Activated T-helper 1 cell treated with anti-CD3 and anti-CD28 coated beads, Interleukin-2, amount 50 U/mL, for 16 hours (primary cell): Measurements from ENCODE around the gene DOLPP1.

ENCODE experiments used
- DNase-seq, 2 donors: peaks; one replicate each; pipeline ENCODE4 v3.0.0-alpha.2; 2020; ENCODE audit warnings: low read depth in 1 of 2, low spot score in 1 of 2

DOLPP1 gene

DNA sequence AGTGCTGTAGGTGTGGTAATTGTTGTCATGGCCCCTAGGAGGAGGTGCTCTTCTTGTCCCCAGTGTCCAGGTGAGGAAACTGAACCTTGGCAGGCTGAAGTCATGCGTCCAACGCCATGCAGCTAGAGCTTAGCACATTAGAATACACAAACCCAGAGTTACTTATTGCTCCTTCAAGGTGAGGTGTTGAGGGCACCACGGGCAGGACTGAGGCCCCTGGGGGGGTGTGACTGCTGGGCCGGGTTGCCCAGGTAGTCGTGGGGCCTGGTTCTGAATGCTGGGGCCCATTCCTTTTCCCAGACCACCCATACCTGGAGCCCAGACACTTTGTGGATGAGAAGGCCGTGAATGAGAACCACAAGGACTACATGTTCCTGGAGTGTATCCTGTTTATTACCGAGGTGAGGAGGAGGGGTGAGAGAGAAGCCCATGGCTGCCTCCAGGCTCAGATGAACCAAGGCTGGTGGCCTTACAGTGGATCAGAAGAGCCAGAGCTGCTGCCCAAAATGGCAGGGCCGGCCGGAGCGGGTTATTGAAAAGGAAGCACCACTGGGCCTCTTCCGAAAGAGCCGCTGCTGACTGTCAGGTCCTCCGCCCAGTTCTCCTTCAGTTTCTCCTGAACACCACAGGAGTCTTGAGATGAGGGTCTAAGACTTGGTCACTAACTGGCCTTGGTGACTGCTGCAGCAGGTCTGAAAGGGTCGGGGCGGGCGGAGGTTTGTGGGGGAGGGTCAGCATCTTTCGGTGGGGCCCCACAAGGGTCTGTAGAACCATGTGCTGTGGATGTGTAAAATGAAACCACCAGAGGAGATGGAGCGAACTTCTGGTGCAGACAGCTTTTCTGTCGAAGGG lies 56.6 kb downstream of the DOLPP1 start:
- DNase-seq = no peak

DNA sequence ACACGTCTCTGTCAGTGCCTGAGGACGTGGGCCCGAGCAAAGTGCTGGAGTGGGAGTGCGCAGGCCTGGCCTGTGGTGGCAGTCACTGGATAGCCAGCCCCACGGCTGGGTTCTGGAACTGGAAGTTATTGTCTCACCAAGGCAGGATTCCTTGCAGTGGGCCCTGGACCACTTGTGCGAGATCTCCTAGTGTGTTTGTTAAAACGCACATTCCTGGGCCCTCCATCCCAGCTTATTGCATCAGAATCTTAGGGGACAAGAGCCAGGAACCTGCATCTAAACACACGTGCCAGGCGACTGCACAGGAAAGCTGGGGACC lies 57.2 kb downstream of the DOLPP1 start:
- no peak for DNase-seq

DNA sequence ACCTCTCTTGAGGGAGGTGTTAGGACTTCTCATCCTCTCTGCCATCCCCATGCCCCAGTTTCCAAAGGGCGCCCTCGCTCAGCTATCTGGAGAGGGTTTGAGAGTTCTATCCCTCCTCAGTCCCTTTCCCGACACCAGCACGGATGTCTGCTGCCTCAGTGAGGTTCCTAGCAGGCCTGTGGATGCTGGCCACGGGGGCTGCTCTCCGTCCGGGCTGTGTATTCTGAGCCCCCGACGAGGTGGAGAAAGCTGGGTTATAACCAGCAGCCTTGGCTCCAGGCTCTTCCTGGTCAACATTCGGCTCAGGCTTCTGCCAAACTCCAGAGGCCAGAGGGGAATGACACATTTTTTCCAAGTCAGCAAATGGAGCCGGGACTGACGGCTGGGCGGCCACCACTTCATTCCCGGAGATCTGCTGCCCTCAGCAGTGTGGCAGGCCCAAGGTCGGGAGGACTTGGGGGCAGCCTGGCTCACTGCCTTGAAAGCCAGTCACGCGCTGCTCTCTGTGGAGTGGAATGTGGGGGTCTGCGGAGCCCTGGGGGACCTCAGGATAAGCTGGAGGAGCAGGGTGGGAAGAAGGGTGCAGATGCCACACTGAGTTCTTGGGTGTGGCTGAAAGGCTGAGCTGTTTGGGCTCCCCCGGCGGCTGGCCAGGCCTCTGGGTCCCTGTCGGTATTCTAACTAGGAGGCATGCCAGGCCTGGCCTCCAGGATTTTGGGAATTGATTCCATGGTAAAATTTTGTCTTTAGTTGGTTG lies 57.7 kb downstream of the DOLPP1 start:
- DNase-seq = no peak

DNA sequence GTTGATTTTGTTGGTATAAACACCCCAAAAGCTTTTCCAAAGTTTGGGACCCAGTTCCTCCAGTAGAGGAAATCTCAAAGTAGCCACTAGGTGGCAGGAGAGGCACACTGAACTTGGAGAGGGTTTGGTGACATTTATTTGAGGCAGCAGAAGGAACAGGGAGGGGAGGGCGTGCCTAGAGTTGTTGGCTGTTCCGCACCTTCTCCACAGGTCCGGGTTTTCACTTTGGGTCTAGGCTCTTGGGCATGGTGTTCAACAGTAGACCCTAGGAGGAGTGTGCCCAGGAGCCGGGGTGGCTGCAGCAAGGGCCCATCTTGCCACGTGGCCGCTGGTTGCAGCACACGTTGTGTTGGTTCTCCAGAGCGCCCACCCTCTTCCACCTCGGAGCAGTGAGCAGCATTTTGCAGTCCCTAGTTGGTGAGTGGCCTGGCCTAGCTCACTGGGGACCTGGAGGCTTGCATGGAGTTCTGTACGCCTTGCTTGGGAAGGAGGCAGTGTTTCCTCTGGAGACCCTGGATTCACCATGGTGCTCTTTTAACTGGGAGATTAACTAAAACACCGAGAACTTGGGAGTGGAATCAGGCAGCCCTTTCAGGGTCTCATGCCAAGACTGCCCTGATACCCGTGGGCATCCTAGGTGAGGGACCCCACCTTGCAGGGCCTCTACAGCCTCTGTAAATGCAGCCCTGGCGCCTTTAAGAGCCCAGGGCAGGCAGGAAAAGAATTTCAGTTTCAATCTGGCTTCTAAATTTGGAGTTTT lies 58.5 kb downstream of the DOLPP1 start:
- peak; percentile 44 to 54 for DNase-seq

DNA sequence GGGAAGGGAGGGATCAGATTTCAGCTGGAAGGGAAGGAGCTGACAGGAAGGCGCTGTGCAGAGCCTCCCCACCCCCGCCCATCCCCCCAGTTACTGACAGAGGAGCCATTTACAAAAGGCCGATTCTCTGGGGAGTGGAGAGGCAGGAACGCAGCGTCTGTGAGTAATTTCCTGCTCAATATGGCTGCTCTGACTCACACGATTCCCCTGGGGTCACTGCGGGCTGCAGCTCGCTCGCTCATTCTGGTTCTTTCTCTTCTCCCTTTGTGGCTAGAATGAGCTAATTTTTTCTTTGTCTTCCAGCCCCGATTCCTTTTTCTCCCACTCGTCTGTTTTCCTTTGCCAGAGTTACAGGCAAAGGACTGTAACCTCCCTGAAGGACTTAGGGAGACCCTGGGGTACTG lies 59.1 kb downstream of the DOLPP1 start:
- peak; percentile 49 to 66 for DNase-seq
